ENCODE measurements around the gene WDR31.

DNA sequence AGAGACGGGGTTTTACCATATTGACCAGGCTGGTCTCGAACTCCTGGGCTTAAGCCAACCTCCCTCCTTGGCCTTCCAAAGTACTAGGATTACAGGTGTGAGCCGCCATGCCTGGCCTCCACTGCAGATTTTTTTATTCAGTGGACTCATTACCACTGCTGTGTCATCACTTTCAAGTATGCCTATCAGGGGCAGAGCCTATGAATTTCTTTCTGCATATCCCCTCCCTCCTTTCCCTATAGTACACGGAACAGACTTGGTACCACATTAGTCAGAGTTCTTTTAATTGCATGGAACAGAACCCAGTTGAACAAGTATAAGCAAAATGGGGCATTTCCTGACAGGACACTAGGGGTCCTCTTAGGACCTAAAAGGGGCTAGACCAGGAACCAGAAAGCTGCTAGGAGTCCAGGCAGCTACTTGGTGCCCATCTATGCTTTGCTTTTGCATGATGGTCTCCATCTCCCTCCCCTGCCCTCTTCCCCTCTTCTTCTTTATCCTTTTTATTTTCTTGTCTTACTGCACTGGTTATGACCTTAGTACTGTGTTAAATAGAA, 15.0 kb upstream of the WDR31 start:
- TF ChIP-seq, protein P1, sequence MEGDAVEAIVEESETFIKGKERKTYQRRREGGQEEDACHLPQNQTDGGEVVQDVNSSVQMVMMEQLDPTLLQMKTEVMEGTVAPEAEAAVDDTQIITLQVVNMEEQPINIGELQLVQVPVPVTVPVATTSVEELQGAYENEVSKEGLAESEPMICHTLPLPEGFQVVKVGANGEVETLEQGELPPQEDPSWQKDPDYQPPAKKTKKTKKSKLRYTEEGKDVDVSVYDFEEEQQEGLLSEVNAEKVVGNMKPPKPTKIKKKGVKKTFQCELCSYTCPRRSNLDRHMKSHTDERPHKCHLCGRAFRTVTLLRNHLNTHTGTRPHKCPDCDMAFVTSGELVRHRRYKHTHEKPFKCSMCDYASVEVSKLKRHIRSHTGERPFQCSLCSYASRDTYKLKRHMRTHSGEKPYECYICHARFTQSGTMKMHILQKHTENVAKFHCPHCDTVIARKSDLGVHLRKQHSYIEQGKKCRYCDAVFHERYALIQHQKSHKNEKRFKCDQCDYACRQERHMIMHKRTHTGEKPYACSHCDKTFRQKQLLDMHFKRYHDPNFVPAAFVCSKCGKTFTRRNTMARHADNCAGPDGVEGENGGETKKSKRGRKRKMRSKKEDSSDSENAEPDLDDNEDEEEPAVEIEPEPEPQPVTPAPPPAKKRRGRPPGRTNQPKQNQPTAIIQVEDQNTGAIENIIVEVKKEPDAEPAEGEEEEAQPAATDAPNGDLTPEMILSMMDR (IDR thresholded peaks at IDR 0.05), result no peak
- no peak for TF ChIP-seq POLR2A (IDR thresholded peaks at IDR 0.05)
